ENCODE data around the gene ERVFRD-1.

ERVFRD-1 gene

GRCh38 chr6:11083491-11083890, 28.0 kb downstream of the ERVFRD-1 start:
- no peak overlapping the region for H2AFZ ChIP-seq (ENCODE audit: low read length)

GRCh38 chr6:11080296-11080695, 31.2 kb downstream of the ERVFRD-1 start:
- Histone ChIP-seq H4K20me1 (ENCODE audit: insufficient read depth, low read length) (no peaks in the 10 kb centered on the region), H3K9me3 (ENCODE audit: low read length) (no peaks in the 10 kb centered on the region), H2AFZ (ENCODE audit: low read length) (no peak overlapping the region), H3K27me3 (ENCODE audit: insufficient read depth, low read length) (0 out of 2 replicates have a peak, but pooled peaks cover 6% of the 10 kb centered on the region), H3K36me3 (ENCODE audit: insufficient read depth, low read length) (no peaks in the 10 kb centered on the region), H3K9ac (ENCODE audit: low read length) (no peak overlapping the region), H3K4me3 (ENCODE audit: low read depth, low read length, poor library complexity, severe bottlenecking) (no peak overlapping the region), H3K27ac (ENCODE audit: low read depth, low read length, poor library complexity, severe bottlenecking) (no peak overlapping the region), H3K4me2 (ENCODE audit: low read length) (no peak overlapping the region), H3K9me2 (ENCODE audit: low read depth, low read length) (no peaks in the 10 kb centered on the region), H3K4me1 (ENCODE audit: insufficient read depth, low read length, severe bottlenecking) (no peaks in the 10 kb centered on the region), H3K79me2 (ENCODE audit: insufficient read depth, low read length) (no peaks in the 10 kb centered on the region), H3F3A (ENCODE audit: insufficient read depth, low read length) (no peaks in the 10 kb centered on the region)
- TF ChIP-seq EZH2 (IDR thresholded peaks at IDR 0.05; ENCODE audit: borderline replicate concordance, low read length) (no peak), CTCF (IDR thresholded peaks at IDR 0.05; ENCODE audit: low read length) (no peak)

More at GRCh38 chr6:11083491-11083890, 28.0 kb downstream of the ERVFRD-1 start:
- no peaks in the 10 kb centered on the region for H3K79me2 ChIP-seq (ENCODE audit: insufficient read depth, low read length)
- H3K4me3 ChIP-seq (ENCODE audit: low read depth, low read length, poor library complexity, severe bottlenecking) = no peak overlapping the region
- H3K9me2 ChIP-seq (ENCODE audit: low read depth, low read length) = no peaks in the 10 kb centered on the region
- no peak for TF ChIP-seq CTCF (IDR thresholded peaks at IDR 0.05; ENCODE audit: low read length)
- TF ChIP-seq EZH2 (IDR thresholded peaks at IDR 0.05; ENCODE audit: borderline replicate concordance, low read length) = no peak
- H3K9me3 ChIP-seq (ENCODE audit: low read length) = no peaks in the 10 kb centered on the region
- H3K4me2 ChIP-seq (ENCODE audit: low read length) = no peak overlapping the region
- no peak overlapping the region for H3K27ac ChIP-seq (ENCODE audit: low read depth, low read length, poor library complexity, severe bottlenecking)
- 0 out of 2 replicates have a peak, but pooled peaks cover 6% of the 10 kb centered on the region for H3K27me3 ChIP-seq (ENCODE audit: insufficient read depth, low read length)
- no peaks in the 10 kb centered on the region for H4K20me1 ChIP-seq (ENCODE audit: insufficient read depth, low read length)
- no peaks in the 10 kb centered on the region for H3K4me1 ChIP-seq (ENCODE audit: insufficient read depth, low read length, severe bottlenecking)
- no peaks in the 10 kb centered on the region for H3K36me3 ChIP-seq (ENCODE audit: insufficient read depth, low read length)
- H3K9ac ChIP-seq (ENCODE audit: low read length) = no peak overlapping the region
- H3F3A ChIP-seq (ENCODE audit: insufficient read depth, low read length) = no peaks in the 10 kb centered on the region

- TF ChIP-seq EZH2 (IDR thresholded peaks at IDR 0.05; ENCODE audit: borderline replicate concordance, low read length) (no peak), CTCF (IDR thresholded peaks at IDR 0.05; ENCODE audit: low read length) (no peak)
- Histone ChIP-seq H3K79me2 (ENCODE audit: insufficient read depth, low read length) (no peaks in the 10 kb centered on the region), H3K27me3 (ENCODE audit: insufficient read depth, low read length) (0 out of 2 replicates have a peak, but pooled peaks cover 6% of the 10 kb centered on the region), H3K36me3 (ENCODE audit: insufficient read depth, low read length) (no peaks in the 10 kb centered on the region), H3K4me1 (ENCODE audit: insufficient read depth, low read length, severe bottlenecking) (no peaks in the 10 kb centered on the region), H3K4me3 (ENCODE audit: low read depth, low read length, poor library complexity, severe bottlenecking) (no peak overlapping the region), H3K9ac (ENCODE audit: low read length) (no peak overlapping the region), H2AFZ (ENCODE audit: low read length) (no peak overlapping the region), H4K20me1 (ENCODE audit: insufficient read depth, low read length) (no peaks in the 10 kb centered on the region), H3K27ac (ENCODE audit: low read depth, low read length, poor library complexity, severe bottlenecking) (no peak overlapping the region), H3K9me3 (ENCODE audit: low read length) (no peaks in the 10 kb centered on the region), H3F3A (ENCODE audit: insufficient read depth, low read length) (no peaks in the 10 kb centered on the region), H3K4me2 (ENCODE audit: low read length) (no peak overlapping the region), H3K9me2 (ENCODE audit: low read depth, low read length) (no peaks in the 10 kb centered on the region)
These were observed 33.3 kb downstream of the ERVFRD-1 start for GRCh38 chr6:11078266-11078665.

Data from OCI-LY1 (cell line).